GM19397 (cell line): Measurements from ENCODE around the gene TBC1D20.
"Not testable (repeated sequence)": the region's sequence is repeated elsewhere in the genome, so short reads cannot be mapped to it uniquely, and the experiment has no call there.

Experiments used
- ATAC-seq: cut with Tn5 transposase; IDR thresholded peaks from one replicate; pipeline ENCODE4 v1.9.1; 2021; ENCODE audit warnings: mild to moderate bottlenecking, moderate library complexity; ENCODE audit not compliant: unreplicated experiment

The TBC1D20 gene

DNA sequence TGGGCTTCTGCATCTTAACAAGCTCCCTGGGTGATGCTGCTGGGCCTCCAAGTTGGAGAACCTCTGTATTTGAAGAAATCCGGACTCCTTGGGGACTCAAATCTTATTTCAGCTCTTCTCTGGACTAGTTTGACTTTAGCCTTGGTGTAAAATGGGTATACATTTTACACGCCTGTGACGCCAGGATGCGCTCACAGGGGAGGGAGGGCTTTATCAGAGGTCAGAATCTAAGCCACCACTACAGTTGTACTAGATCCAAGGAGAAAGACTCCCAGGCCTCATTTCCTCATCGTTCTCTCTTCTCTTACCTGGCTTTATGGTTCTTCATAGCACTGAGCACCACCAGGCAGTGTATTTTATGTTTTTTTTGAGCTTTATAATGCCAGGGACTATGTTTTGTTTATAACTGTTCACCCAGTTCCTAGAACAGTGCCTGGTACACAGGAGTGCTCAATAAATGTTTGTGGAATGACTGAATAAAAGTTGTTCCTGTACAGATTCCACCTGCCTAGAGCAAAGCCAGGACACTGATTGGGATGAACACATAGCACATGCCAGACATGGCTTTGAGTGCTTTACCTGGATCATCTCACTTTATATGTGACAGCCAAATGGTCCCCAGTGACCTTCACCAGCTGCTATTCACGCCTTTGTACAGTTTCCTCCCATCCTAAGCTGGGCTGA, 59.3 kb downstream of the TBC1D20 start:
- ATAC-seq: no peak

DNA sequence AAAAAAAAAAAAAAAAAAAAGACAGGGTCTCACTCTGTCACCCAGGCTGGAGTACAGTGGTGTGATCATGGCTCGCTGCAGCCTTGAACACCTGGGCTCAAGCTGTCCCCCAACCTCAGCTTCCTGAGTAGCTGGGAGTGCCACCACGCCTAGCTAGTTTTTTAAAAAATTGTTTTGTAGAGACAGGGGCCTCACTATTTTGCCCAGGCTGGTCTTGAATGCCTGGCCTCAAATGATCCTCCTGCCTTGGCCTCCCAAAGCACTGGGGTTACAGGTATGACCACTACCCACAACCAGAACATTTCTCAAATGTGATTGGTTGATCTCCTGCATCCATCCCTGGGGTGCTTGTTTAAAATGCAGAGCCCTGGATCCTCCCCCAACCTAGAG, 59.8 kb downstream of the TBC1D20 start:
- no peak for ATAC-seq

DNA sequence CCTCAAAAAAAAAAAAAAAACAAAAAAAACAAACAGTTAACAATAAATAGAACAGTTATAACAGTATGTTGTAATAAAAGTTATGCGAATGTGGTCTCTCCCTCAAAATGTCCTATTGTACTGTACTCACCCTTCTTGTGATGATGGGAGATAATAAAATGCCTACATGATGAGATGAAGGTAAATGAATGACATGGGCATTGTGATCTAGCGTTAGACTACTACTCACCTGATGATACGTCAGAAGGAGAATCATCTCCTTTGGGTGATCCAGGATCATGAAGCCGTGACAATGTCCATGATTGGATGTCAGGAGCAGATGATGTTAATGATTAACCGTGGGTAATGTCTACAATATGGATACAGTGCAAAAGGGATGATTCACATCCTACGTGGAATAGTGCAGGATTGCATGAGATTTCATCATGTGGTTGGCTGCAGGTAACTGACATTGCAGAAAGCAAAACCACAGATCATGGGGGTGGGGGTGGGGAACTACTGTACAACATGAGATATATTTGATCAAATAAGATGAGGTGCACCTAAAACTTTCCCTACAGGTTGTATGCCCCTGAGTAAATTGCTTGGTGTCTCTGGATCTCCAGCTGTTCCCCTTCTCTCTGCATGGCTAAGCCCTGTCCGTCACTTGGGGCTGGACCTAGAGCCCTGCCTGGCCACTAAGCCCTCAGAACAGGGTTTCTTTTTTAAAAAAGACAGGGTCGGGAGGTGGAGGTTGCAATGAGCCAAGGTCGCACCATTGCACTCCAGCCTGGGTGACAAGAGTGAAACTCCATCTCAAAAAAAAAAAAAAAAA, 60.4 kb downstream of the TBC1D20 start:
- no peak for ATAC-seq

DNA sequence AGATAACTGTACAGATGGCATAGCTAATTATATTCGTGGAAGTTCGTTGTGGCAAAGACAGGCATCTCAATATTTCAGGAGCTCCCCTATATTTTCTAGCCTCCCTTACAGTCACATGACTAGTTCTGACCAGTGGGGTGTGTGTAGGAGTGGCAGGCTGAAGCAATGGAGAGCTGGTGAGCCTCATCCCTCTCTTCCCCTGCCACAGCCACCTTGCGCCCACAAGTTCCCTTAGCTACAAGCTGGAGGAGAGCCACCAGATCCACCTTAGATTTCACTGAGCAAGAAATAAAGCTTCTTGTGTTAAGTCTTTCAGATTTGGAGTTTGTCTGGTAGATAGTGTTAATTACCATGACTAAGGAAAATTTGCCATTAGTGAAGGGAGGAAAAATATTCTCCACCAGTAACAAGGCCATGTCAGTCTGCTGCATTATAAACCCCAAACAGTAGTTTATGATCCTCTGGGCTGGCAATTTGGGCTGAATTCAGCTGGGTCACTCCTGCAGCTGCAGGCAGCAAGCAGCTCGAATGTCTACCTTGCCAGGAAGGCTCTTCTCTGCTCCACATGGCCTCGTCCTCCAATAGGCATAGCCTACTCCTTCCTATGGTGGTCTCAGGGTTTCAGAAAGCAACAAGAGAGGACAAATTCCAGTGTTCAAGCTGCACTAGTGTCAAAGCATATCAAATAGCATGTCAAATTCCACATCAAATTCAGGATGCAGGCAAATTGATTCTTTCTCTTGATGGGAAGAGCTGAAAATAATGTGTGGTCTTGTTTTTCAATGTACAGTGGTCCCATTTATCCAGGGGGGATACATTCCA, 61.7 kb downstream of the TBC1D20 start:
- ATAC-seq: no peak

DNA sequence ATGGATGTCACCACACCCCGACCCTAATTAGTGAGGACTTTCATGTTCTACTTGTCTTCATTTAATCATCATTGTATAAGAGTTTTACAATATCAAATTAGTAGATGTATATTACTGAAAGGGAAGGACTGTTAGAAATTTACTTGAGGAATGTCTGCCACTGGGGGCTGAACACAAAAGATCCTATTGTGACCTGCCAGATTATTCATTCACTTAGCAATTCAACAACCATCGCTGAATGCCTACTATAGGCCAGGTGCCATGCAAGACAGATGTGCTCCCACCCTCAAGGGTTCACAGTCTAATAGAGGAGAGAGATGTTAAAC, 62.2 kb downstream of the TBC1D20 start:
- ATAC-seq: no peak

DNA sequence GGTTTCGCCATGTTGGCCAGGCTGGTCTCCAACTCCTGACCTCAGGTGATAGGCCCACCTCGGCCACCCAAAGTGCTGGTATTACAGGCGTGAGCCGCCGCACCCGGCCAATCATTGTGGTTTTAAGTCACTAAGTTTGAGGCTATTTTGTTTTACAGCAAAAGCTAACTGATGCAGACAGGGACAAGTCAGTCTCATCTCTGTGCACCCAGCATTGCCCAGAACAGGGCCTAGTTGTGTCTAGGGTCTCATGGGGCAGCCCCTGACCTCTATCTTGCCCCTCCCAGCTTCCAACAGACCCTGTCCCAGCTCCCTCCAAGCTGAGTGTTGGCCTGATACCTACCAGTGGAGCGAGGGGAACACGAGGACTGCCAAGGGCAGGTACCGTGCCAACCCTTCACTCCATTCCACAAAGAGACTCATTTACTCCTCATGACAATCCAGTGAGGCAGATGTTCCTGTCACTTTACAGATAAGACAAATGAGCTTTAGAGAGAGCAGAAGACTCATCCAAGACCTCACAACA, 63.1 kb downstream of the TBC1D20 start:
- no peak for ATAC-seq

DNA sequence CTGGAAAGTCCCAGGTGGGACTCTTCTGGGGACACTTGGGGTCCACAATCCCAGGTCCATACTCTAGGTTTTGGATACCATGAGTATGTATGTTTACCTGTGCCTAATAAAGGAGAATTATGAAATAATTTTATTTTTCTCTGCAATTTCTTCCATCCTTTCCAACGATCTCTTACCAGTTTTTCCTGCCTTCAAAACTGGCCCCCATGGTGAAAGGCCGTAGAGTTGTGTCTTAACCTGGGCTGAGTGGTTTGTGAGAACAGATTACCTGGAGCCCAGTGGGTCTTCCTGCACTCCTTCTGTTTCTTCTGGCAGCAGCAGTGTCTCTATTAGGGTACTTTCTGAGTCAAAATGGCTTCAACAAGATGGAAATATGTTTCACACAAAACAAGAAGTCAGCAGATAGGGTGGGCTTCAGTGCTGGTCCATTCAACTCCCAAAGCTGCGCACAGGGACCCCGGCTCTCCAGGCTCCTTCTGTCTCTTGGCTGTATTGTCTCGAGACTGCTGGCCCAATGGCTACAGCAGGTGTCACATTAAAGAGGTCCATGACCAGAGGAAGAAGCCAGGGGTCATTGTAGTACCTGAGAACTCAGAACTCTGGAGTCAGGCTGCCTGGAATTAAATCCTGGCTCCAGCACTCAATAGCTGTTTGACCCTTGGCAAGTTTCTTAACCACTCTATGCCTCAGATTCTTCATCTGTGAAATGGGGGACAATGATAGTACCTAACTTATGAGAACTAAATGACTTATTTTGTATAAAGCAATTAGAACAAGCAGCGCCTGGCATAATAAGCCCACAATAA, 64.7 kb downstream of the TBC1D20 start:
- ATAC-seq: no peak

DNA sequence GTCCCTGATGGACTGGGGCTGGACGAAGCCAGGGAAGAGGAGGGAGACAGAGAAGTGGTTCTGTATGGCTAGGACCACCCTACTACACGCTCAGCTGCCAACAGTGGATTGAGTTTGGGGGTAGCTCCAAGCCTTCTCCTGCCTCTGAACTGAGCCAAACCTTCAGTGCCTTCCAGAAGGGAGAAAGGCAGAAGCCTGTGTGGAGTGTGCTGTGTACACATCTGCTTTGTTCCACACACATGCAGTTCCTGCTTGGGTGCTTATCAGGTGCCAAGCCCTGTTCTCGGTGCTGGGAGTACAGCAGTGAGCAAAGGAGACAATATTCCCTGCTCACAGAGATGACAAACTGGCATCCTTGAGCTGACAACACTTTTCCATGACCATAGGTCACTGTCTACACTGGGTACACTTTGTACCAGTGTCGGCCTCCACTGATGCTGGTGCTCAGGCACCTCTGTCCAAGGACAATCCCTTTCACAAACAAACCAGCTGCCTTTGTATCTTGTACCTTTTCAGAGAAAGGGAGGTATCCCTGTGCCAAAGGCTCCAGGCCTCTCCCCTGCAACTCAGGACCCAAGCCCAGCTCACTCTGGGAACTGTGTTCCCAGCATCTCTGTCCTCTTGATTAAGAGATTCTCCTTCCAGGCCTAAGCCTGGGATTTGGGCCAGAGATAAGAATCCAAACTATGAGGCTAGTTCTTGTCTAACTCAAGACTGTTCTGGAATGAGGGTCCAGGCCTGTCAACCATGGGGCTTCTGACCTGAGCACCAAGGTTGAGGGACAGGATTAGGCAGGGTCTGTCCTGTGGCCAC, 65.5 kb downstream of the TBC1D20 start:
- ATAC-seq: no peak

DNA sequence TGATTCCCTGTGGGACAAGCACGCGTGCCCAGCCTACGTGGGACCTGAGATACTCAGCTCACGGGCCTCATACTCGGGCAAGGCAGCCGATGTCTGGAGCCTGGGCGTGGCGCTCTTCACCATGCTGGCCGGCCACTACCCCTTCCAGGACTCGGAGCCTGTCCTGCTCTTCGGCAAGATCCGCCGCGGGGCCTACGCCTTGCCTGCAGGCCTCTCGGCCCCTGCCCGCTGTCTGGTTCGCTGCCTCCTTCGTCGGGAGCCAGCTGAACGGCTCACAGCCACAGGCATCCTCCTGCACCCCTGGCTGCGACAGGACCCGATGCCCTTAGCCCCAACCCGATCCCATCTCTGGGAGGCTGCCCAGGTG, 66.1 kb downstream of the TBC1D20 start:
- ATAC-seq: no peak

DNA sequence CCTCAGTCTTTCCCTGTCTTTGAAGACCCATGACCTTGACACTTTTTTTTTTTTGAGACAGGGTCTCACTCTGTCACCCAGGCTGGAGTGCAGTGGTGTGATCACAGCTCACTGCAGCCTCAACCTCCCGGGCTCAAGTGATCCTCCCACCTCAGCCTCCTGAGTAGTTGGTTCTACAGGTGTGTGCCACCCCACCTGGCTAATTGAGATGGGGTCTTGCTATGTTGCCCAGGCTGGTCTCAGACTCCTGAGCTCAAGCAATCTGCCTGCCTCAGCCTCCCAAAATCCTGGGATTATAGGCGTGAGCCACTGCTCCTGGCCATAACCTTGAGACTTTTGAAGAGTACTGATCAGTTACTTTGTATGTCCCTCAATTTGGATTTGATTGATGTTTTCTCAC, 69.0 kb downstream of the TBC1D20 start:
- not testable (repeated sequence) for ATAC-seq

DNA sequence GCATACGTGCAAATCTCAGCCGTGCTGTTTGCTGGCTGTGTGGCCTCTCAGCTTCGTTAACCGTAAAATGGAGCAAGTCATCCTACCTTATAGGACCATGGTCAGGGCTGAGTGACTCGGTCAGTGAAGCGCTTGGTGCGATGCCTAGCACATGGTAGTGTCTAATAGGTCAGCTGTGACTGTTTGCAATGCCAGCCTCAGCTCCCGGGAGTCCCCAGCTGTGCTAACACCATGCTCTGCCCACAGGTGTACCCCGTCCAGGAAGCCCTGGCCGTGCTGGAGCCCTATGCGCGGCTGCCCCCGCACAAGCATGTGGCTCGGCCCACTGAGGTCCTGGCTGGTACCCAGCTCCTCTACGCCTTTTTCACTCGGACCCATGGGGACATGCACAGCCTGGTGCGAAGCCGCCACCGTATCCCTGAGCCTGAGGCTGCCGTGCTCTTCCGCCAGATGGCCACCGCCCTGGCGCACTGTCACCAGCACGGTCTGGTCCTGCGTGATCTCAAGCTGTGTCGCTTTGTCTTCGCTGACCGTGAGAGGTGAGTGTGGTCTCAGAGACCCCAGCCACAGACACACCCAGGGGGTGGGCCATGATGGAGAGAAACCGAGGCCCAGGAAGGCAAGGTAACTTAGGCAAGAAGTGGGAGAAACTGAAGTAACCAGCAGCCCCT, 71.2 kb downstream of the TBC1D20 start:
- no peak for ATAC-seq

DNA sequence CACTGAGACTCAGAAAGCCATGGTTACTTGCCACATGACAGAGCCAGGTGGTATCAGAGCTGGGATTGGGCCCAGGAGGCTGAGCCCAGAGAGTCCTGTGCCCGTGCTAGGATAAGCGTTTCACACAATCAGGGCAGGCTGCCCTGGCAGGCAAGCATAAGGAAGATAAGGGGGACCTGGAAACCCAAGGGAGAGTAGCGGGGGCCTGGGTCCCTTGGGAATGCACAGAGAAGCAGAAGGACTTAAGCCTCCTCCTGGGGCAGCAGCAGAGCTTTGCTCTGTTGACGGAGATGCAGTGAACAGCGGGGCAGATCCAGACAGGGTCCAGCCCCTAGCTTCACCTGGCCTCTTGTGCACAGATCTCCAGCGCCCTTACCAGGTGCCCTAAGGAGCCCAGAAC, 73.1 kb downstream of the TBC1D20 start:
- no peak for ATAC-seq

DNA sequence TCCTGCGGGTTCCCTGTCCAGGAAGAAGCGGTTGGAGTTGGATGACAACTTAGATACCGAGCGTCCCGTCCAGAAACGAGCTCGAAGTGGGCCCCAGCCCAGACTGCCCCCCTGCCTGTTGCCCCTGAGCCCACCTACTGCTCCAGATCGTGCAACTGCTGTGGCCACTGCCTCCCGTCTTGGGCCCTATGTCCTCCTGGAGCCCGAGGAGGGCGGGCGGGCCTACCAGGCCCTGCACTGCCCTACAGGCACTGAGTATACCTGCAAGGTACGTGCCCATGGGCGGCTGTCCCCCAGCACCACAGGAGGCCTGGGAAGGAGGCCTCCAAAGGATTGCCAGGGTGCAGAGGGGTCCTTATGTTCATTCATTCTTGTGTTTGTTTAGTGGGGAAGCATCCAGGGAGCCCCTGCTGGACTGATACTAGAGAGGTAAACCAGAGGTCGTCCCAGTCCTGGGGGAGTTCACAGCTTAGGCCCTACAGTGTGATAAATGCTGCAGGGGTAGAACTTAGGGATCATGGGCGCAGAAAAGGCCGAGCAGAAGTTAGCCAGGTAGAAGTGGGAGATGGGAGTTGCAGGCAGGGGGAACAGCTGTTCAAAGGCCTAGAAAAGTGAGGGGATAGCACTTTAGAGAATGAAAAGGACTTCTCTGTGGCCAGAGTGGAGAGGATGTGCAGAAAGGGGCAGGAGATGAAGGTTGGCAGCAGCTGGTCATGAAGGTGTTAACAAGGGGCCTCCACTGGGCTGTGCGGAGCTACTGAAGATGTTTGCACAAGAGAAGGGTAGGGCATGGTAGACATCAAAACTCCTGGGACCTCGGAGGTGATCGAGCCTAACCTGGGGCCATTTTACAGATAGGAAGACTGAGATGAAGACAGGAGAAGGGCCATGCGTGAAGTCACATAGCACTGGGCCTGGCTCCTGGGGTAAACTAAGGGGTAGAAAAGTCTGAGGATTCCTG, 74.0 kb downstream of the TBC1D20 start:
- no peak for ATAC-seq

DNA sequence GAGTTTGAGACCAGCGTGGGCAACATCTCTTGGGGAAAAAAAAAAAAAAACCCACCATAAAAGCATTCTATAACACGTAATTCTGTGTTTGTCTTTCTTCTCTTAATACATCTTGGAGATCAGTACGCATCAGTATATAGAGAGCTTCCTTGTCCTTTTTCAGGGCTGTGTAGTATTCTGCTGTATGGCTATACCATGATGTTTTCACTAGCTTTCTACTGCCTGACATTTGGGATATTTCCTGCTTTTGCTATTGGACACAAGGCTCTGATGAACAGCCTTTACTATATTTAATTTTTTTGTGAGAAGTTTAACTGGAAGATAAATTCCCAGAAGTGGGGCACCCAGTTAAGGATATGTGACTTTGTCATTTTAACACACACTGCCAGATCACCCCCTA, 74.8 kb downstream of the TBC1D20 start:
- ATAC-seq: no peak

DNA sequence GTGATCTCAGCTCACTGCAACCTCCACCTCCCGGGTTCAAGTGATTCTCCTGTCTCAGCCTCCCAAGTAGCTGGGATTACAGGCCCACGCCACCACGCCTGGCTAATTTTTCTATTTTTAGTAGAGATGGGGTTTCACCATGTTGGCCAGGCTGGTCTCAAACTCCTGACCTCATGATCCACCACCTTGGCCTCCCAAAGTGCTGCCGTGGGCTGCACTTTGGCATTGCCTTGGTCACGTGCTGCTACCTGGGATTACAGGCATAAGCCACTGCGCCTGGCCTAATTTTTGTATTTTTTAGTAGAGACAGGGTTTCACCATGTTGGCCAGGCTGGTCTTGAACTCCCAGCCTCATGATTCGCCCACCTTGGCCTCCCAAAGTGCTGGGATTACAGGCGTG, 75.7 kb downstream of the TBC1D20 start:
- not testable (repeated sequence) for ATAC-seq
